GM19351 (cell line): ENCODE results near the gene DFFA.
"Not testable (repeated sequence)": the region's sequence is repeated elsewhere in the genome, so short reads cannot be mapped to it uniquely, and the experiment has no call there.

Experiments used
- ATAC-seq: cut with Tn5 transposase; IDR thresholded peaks from one replicate; pipeline ENCODE4 v1.9.1; 2021; ENCODE audit warnings: mild to moderate bottlenecking, moderate library complexity; ENCODE audit not compliant: unreplicated experiment

DFFA gene

DNA sequence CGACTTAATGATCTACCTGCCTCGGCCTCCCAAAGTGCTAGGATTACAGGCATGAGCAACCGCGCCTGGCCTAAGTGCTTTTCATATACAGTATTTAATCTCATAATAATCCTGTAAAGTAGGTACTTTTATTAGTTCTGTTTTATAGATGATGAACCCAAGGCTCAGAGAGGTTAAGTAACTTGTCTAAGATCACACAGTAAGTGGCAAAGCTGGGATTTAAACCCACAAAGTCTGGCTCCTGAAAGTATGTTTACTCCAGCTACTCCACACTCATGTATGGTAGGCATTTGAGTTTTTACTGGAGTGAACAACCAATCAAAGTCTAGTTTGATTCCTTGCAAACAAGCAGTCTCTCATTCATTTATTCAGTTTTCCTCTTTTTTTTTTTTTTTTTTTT lies 2.3 kb downstream of the DFFA start:
- ATAC-seq: no peak

DNA sequence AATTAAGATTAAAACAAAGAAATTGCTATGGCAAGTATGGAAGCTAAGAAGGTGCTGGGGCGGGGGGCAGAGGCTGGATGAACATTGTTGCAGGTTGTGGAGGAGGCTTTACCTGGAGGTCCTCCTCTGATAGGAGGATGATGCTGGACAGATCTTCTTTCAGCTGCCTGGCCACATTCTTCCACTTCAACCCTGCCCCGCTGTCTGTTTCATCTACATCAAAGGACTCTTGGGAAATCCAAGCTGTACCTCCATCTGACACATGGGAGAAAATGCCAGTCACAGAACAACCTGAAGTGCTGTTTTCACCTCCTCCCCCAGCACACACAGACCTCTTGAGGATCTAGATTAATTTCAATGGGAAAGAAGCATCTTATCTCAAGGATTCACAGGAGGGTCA lies 5.3 kb downstream of the DFFA start:
- no peak for ATAC-seq

DNA sequence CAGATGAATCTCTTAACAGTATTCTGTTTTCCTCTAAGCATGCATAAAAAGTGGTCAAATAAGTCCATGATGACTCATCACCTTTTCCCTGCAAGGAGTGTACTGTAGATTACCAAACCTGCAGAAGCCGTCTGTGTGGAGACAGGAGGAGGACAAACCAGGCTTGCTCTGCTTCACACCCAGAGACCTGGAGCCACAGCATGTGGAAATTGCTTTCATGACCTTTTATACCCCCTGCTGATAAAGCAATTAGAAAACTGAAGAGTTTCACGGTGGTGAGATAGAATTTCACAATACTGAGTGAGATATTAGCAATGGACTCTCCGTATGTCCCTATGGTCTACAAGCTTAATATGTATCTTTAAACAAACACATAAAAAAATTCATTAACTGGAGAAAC lies 13.1 kb downstream of the DFFA start:
- ATAC-seq: no peak

DNA sequence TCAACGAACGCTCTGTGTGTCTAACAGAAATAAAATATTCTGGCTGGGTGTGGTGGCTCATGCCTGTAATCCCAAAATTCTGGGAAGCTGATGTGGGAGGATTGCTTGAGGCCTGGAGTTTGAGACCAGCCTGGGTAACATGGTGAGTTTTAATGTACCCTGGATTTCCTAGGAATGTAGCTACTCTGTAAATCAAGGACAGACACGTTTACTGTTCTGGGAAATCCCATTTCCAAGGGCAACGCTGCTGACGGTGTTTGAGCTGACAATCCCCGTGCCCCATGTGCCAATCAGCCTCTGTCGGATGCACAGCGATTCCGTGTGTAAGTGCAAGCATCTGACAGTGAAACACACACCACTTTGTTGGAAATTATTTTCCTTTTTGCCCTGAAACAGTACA lies 14.5 kb downstream of the DFFA start:
- no peak for ATAC-seq

DNA sequence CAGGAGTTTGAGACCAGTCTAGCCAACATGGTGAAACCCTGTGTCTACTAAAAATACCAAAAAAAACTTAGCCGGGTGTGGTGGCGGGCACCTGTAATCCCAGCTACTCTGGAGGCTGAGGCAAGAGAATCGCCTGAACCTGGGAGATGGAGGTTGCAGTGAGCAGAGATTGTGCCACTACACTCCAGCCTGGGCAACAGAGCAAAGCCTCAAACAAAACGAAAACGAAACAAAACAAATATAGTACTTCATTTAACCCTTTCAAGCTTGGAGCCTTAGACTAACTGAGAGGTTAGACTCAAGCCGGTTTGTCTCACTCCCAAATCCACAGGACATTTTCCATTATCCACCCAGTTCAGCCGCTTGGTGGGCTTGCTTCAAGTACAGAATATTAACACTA lies 14.9 kb downstream of the DFFA start:
- ATAC-seq: not testable (repeated sequence)

DNA sequence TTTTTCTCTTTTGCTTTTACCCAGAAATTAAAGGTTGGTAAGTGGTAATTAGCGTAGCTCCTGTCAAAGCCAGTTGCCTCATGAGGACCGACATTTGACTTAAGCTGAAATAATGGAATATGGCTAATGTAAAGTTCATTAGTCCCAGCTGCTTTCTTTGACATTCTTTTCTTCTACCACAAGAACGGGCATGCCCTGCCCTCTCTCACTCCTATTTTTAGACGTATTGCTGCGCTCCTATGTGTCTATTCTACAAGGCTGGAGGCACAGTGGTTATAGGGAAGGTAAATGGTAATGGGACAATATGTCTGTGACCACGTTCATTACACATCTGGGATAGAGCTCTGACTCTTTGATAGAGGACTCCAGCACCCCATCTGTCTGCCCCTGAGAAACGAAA lies 15.7 kb downstream of the DFFA start:
- no peak for ATAC-seq

DNA sequence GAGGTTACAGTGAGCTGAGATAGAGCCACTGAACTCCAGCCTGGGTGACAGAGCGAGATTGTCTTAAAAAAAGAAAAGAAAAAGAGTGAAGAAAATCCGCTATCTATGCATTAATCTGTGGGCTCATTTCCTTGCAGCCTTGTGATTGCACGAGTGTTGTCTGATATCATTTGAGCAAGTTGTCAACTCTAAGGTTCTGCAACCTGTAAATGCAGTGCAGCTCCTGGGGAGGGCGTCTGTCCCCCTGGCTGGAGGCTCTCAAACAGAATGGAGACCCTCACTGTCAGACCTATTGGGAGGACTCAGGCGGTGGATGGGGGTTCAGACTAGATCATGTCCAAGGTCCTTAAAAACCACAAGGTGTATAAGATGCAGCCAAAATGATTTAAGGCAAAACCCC lies 16.3 kb downstream of the DFFA start:
- no peak for ATAC-seq

DNA sequence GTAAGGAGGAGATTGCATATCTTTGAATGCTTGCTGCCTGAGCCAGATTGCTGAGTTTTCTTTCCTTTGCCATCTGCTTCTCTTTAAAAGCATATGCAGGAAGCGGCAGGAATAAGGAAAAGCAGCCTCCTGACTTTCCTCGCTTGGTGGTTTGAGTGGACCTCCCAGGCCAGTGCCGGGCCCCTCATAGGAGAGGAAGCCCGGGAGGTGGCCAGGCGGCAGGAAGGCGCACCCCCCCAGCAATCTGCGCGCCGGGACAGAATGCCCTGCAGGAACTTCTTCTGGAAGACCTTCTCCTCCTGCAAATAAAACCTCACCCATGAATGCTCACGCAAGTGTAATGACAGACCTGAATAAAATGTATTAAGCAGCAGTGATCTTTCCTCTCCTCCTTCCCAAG lies 21.0 kb downstream of the DFFA start:
- ATAC-seq: no peak

DNA sequence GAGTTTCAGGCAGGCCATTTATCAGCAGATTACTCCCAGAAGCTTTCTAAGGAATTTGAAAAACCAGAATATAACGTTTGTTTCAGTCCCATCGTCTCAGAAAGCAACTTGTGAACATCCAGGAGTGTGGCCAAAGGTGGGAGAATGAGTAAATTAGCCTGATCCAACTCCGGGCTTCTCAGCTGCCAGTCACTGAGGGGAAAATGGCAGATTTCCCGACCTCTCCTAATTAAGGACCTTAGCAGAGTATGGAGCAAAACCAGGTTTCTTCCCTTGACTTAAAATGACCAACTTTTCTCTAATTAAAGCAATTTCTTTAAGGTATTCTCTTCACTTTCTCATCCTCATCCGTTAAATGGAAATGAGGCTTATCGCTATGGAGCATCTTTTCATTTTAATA lies 21.5 kb downstream of the DFFA start:
- no peak for ATAC-seq

DNA sequence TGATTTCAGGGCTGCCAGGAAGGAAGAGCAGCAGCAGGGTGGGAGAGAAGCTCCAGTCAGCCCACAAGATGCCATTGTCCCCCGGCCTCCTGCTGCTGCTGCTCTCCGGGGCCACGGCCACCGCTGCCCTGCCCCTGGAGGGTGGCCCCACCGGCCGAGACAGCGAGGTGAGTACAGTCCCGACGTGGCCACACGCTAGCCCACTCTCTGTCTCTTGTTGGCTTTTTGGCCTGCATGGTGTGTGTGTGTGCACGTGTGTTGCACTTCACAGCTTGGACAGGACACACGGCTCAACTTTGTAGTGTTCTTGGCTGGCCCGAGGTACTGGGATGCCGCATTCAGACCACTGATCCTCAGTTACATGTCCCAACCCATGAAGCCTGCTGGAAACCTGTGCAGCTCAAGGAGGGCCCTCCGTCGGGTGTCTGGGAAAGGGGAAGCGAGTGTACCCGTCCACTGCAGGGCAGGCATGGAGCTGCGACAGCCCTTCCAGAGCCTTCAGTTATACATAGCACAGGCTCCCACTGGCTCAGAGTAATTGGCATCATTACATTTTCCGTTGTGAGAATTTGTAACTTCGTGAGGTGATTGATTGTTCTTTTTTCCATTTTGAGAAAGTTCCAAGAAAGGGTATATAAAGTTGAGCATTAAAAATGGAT lies 22.0 kb downstream of the DFFA start:
- ATAC-seq: no peak

DNA sequence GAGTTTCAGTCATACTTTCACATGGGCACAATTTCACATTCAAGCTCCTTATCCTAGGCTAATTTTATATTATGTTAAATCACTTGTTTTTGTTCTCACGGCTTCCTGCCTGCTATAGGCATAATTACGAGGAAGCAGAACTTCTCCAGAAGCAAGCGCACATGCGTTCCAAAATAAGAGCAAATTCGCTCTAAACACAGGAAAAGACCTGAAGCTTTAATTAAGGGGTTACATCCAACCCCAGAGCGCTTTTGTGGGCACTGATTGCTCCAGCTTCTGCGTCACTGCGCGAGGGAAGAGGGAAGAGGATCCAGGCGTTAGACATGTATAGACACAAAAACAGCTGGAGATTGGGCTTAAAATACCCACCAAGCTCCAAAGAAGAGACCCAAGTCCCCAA lies 22.6 kb downstream of the DFFA start, which contains the start of gene CORT:
Gene CORT, plus strand, starts transcription at position 281 of the 400 bp plus-strand sequence. CDS start 193 bp downstream, outside the sequence.
- ATAC-seq: no peak

DNA sequence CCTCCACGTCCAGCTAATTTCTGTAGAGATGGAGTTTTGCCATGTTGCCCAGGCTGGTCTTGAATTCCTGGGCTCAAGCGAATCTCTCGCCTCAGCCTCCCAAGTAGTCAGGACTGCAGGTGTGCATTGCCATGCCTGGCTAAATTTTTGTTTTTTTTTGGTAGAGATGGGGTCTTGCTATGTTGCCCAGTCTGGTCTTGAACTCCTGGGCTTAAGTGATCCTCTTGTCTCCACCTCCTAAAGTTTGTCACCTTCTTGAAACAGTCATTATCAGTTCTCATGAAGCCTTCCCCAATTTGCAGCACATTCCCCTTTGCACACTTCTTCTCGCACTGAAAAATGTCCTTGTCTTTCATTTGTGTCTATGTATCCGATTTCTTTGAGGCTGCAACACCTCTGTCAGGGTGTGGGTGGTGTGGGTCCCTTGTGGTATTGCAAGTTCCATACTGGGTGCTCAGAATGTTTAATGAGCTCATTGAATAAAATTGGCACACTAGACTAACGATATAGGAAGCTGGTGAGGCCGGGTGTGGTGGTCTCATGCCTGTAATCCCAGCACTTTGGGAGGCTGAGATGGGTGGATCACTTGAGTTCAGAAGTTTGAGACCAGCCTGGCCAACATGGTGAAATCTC lies 25.4 kb downstream of the DFFA start:
- no peak for ATAC-seq

DNA sequence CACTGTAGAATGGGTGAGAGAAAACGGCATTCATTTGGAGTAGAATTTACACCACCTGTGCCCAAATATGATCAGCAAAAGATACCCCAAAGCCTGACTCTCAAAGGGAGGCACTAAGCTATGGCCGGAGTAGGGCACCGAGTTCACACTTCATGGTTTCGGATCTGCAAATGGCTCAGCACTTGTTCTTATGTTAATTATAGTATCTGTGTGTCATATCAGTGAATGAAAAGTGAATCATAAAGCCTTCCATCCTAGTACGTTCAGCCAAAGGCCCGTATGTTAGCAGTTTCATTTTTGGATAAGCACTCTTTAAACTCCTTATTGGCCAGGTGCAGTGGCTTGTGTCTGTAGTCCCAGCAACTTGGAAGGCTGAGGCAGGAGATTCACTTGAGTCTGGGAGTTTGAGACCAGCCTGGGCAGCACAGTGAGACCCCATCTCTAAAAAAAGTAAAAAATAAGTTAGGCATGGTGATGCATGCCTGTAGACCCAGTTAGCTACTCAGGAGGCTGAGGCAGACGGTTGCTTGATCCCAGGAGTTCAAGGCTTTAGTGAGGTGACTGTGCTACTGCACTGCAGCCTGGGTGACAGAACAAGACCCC lies 27.4 kb downstream of the DFFA start:
- ATAC-seq: peak; percentile 43

DNA sequence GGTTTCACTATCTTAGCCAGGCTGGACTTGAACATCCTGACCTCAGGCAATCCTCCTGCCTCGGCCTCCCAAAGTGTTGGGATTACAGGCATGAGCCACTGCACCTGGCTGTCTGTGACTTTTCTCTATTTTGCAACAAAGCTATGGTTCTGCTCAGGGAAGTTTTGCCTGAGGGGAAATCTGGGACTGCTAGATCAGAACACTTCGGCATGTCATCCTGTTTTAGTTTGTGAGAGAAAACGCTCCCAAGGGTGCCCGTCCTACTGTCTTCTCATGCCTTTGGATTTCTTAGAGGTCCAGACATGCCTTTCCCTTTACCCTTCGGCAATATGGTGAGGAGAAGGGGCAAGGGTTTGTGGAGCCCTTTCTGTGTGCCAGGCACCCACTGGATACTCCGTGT lies 28.1 kb downstream of the DFFA start:
- no peak for ATAC-seq

DNA sequence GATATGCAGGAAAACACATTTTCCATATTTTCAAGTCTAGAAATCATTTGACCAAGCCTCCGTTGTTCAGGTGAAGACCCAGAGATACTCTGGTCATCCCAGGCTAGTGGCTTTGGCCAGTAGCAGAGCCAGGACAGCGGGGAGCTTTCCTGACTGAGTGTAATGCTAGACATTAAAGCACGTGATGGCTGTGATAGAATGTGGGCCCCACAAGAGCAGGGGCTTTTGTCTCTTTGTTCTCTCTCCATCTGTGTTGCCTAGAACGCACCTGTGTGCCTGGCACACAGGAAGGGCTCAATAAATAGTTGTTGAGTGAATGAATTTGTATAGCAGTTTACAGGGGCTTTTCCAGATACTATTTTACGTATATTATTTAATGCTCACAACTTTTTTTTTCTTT lies 31.5 kb downstream of the DFFA start:
- ATAC-seq: no peak

DNA sequence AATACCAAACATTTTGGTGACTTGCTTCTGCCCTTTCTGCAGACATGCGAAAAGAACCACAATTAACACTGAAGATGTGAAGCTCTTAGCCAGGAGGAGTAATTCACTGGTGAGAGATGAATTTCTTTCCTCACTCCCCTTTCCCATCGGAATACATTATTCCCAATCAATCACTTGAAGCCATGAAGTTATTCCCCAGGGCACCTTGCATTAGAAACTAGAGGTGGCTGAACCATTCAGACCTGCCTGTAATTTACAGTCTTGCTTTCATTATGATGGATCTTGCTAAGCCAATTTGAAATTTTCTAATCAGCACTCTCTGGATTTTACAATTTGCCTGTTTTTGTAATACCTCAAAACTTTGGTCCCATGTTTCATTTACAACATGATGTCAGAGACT lies 32.0 kb downstream of the DFFA start:
- no peak for ATAC-seq

DNA sequence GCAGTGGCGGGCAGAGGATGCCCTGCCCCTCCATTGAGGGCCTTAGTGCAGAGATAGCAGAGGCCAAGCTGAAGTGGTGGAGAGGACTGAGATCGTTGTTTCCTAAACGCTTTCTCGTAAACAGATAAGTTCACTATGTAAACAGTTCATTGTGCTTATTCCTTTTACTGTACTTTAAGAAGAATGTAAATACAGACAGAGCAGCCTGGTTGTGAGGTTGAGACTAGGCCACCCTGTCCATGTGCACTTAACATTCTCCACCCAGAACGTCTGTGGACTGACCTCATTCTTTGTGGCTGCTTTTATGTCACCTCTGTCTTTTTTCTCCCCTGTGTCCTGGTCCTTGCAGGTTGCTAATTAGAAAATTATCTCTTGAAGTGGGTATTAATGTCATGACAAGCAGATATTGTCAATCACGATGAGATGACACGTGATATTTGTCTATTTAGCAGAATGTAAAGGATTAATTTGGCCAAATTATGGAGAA lies 33.6 kb downstream of the DFFA start:
- no peak for ATAC-seq

DNA sequence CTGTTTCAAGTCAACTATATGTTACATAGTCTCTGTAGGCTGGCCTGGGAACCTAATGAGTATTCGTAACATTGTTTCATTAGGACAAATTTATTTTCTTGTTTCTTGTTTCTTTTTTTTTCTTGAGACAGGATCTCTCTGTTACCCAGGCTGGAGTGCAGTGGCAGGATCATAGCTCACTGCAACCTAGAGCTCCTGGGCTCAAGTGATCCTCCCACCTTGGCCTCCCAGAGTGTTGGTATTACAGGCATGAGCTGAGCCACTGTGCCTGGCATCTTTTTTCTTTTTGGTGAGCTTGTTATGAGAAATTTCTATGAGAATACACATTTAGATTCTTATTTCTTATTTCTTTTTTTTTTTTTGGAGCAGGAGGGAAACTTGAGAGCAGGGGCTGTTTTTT lies 35.3 kb downstream of the DFFA start:
- no peak for ATAC-seq

DNA sequence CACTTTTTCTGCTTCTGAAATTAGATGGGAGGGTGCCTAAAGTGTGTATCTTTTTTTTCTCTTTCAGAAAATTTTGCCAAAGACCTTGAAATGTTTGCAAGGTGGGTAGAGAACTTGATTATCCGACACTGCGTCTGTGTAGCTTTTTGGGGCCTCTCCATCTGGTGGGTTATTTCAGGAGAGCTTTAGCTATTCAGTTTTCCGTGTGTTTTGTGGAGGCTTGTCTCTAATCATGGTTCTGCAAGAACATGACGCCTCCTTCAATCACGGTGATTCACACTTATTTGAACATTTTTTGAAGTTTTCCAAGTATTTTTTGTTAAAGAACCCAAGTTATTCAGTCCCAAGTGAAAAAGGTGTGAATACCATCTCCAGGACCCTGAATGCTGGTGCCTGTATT lies 37.7 kb downstream of the DFFA start:
- ATAC-seq: no peak

DNA sequence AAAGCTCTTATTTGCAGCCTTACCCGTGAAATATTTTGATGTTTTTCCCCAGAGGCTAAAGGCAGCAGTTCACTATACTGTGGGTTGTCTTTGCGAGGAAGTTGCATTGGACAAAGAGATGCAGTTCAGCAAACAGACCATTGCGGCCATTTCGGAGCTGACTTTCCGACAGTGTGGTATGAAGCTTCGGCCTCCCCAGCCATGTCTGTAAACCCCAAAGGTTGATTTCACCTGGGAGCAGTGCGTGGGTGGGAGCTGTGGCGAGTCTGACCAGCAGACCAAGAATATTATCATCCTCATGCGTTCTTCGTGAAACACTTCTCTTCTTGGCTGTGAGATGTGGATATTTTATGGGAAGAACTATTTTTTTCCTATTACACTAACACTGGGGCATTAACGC lies 38.5 kb downstream of the DFFA start:
- no peak for ATAC-seq

DNA sequence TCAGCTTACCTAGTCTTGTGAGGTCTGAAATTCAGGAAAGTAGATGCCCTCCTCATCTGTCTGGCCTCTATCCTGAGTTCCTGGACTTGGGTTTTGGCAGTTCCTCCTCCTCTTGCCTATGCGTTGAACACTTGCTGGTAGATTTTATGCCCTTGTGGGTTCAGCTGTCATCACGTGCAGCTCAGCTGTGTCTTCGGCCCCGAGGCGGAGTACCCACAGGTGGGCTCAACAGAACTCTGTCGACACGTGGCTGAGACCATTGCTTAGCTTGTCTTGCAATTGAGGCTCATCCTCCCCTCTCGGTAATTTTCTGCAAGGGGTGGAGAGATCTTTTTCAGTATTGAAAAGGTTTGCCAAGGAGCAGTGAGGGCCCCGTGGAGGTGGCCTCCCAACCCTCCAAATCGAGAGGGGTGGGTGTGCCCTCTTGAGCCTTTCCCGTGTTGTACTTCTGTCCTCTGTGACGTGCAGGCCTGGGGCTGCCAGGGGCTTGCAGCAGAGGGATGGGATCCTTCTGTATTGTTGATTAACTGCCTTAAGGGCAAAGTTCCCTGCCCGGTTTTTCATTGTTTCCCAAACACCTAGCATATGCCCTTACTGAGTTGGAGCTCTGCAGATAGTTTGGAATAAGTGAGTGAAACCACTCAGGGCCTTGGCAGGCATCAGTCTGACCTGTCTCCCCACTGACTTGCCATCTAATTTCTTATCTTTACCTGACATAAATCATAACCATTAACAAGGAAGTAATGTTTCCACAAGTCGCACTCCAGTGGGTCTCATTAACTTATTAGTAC lies 39.2 kb downstream of the DFFA start:
- ATAC-seq: no peak
